Measurements from ENCODE around the gene UXS1. TPM values are rescaled to one million over a fixed set of nuclear protein-coding genes. Genes with fewer than 3 reads are reported as not detected.
"Not testable (repeated sequence)": the region's sequence is repeated elsewhere in the genome, so short reads cannot be mapped to it uniquely, and the experiment has no call there.

UXS1 gene
- total RNA-seq, 3 donors from 2014 or later = 17.9 to 38.1 (median 30.5) TPM

DNA sequence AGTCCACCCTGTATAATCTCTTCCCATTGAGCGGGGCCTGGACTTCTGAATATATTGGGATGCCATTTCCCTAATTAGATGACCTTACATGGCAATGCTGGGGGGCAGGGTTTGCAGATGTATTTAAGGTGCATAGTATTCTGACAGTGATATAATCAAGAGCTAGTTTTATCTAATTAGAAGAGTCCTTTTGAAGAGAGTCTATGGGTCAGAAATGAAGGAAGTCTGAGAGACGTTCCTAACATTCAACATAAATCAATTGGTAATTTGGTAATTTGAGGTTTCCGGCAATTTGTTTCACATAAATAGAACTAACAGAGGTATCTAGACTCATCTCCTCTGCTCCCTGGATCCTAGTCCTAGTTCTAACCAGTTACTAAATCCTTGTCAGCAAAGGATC, 25.7 kb upstream of the UXS1 start:
- no peaks in the 10 kb centered on the region for H3K4me1 ChIP-seq
- H3K27me3 ChIP-seq = no peaks in the 10 kb centered on the region
- TF ChIP-seq POLR2A (IDR thresholded peaks at IDR 0.05) (no peak), POLR2AphosphoS5 (IDR thresholded peaks at IDR 0.05) (no peak)
- TF ChIP-seq, protein P1, sequence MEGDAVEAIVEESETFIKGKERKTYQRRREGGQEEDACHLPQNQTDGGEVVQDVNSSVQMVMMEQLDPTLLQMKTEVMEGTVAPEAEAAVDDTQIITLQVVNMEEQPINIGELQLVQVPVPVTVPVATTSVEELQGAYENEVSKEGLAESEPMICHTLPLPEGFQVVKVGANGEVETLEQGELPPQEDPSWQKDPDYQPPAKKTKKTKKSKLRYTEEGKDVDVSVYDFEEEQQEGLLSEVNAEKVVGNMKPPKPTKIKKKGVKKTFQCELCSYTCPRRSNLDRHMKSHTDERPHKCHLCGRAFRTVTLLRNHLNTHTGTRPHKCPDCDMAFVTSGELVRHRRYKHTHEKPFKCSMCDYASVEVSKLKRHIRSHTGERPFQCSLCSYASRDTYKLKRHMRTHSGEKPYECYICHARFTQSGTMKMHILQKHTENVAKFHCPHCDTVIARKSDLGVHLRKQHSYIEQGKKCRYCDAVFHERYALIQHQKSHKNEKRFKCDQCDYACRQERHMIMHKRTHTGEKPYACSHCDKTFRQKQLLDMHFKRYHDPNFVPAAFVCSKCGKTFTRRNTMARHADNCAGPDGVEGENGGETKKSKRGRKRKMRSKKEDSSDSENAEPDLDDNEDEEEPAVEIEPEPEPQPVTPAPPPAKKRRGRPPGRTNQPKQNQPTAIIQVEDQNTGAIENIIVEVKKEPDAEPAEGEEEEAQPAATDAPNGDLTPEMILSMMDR (IDR thresholded peaks at IDR 0.05) = no peak
- intact Hi-C loops (cut with DNase I; ENCODE audit: low total_unique reads) = no loop called here
- H3K36me3 ChIP-seq = no peaks in the 10 kb centered on the region
- no peak overlapping the region for H3K4me3 ChIP-seq
- no peak overlapping the region for H3K27ac ChIP-seq
- no peak for DNase-seq (ENCODE audit: low spot score in 2 of 2)
- peaks cover 0 to 3% of the 10 kb centered on the region in 2 donors for H3K9me3 ChIP-seq

DNA sequence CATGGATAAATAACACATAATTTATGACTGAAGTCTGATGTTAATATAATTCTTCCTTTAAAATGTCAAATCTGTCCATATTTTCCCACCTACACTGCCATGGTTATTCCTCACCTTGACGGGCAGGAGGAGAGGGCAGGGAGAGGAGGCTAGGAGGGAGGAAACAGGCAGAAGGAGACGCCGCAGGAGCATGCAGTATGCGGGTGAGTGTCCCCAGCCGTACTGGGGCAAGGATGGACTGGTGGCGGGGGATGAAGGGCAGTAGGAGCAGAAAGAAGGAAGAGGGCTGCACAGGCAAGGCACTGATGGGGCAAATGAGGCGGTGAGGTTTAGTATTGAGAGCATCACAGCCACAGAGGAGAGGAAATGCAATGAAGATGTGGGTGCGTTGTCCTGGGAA, 25.1 kb upstream of the UXS1 start:
- H3K27ac ChIP-seq; H3K9me3 ChIP-seq; H3K36me3 ChIP-seq; DNase-seq (ENCODE audit: low spot score in 2 of 2); intact Hi-C loops (cut with DNase I; ENCODE audit: low total_unique reads); H3K4me3 ChIP-seq; H3K27me3 ChIP-seq; H3K4me1 ChIP-seq: not testable (repeated sequence)

DNA sequence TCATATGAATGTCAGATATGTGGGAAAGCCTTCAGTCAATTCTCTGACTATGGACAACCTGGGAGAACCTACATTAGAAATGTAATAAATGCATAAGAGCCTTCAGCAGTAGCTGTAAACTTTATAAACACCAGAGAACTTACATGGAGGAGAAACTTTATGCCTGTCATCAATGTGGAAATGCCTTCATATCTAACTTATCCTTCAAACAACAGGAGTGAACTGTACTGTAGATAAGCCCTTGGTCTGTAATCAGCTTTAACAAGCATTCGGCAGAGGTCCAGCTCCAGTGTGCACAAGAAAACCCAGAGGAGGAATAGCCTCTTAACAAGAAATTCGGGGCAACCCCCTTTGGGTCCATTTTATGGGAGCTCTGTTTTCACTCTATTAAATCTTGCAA, 14.8 kb upstream of the UXS1 start:
- Histone ChIP-seq H3K4me3 (no peak overlapping the region), H3K27me3 (no peaks in the 10 kb centered on the region), H3K36me3 (no peaks in the 10 kb centered on the region), H3K27ac (no peak overlapping the region), H3K4me1 (no peaks in the 10 kb centered on the region), H3K9me3 (no peaks in the 10 kb centered on the region)
- DNase-seq (ENCODE audit: low spot score in 2 of 2) = no peak
- intact Hi-C loops (cut with DNase I; ENCODE audit: low total_unique reads) = no loop called here
- TF ChIP-seq, protein P1 (IDR thresholded peaks at IDR 0.05) = no peak
- TF ChIP-seq POLR2A (IDR thresholded peaks at IDR 0.05) = no peak
- no peak for TF ChIP-seq POLR2AphosphoS5 (IDR thresholded peaks at IDR 0.05)

DNA sequence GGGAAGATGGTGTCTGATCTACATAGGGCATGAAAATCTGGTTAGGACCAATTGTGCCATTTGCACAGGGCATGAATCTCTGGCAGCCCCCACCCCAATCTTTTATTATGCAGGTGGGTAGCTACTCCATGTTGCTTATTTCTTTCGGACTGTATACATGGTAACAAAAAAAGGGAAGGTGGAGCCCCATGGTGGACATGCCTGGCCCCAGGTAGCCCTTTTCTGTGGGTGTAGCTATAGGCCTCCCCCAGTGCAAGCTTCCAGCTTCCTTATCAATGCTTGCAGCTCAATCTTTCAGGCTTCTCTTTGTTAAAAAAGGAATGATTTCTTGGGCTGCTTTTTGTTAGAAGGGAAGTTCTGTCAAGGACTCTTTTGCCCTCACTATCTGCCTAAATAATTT, 14.3 kb upstream of the UXS1 start:
- Histone ChIP-seq H3K4me3 (no peak overlapping the region), H3K4me1 (no peaks in the 10 kb centered on the region), H3K27ac (no peak overlapping the region), H3K36me3 (no peaks in the 10 kb centered on the region), H3K27me3 (no peaks in the 10 kb centered on the region), H3K9me3 (no peaks in the 10 kb centered on the region)
- TF ChIP-seq, protein P1 (IDR thresholded peaks at IDR 0.05) = no peak
- TF ChIP-seq POLR2A (IDR thresholded peaks at IDR 0.05) (no peak), POLR2AphosphoS5 (IDR thresholded peaks at IDR 0.05) (no peak)
- no peak for DNase-seq (ENCODE audit: low spot score in 2 of 2)
- intact Hi-C loops (cut with DNase I; ENCODE audit: low total_unique reads) = no loop called here

DNA sequence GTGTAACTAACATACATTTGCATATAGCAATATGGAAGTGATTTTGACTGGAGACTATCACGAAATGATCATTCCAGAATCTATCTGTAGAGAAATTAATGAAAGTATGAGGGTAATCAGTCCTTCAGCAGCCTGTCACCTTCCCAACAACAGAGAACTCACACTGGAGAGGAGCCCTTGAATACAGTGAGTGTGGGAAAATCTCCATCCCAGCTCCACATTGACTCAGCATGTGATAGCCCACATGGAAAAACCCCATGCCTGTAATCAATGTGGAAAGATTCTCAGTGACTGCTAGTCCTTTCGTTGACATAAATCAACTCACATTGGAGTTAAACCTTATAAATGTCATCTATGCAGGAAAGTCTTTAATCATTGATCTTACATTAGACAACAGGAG, 13.1 kb upstream of the UXS1 start:
- intact Hi-C loops (cut with DNase I; ENCODE audit: low total_unique reads) = no loop called here
- TF ChIP-seq, protein P1 (IDR thresholded peaks at IDR 0.05) = no peak
- TF ChIP-seq POLR2A (IDR thresholded peaks at IDR 0.05) (no peak), POLR2AphosphoS5 (IDR thresholded peaks at IDR 0.05) (no peak)
- DNase-seq (ENCODE audit: low spot score in 2 of 2) = no peak
- Histone ChIP-seq H3K27ac (no peak overlapping the region), H3K9me3 (no peaks in the 10 kb centered on the region), H3K27me3 (no peaks in the 10 kb centered on the region), H3K4me1 (no peaks in the 10 kb centered on the region), H3K4me3 (no peak overlapping the region), H3K36me3 (no peaks in the 10 kb centered on the region)

DNA sequence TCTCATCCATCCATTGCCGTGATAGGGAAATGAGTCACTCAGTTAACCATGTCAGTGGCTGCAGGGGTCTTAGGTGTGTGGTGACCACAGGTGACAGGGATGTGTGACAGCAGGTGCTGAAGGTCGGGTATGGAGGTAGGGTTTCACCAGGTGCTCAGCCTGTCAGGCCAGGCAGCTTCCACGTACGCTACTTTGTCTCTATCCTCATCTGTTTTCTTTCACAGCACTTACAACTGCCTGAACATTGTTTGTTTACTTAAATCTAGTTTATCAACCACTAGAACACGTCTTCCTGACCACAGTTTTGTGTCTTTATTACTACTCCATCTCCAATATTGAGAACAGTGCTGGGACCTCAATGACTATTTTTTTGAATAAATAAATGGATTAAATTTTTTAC, 11.4 kb upstream of the UXS1 start:
- Histone ChIP-seq H3K27ac (no peak overlapping the region), H3K36me3 (no peaks in the 10 kb centered on the region), H3K4me1 (no peaks in the 10 kb centered on the region), H3K27me3 (no peaks in the 10 kb centered on the region), H3K9me3 (no peaks in the 10 kb centered on the region), H3K4me3 (no peak overlapping the region)
- intact Hi-C loops (cut with DNase I; ENCODE audit: low total_unique reads) = no loop called here
- TF ChIP-seq POLR2AphosphoS5 (IDR thresholded peaks at IDR 0.05) (no peak), POLR2A (IDR thresholded peaks at IDR 0.05) (no peak)
- TF ChIP-seq, protein P1 (IDR thresholded peaks at IDR 0.05) = no peak
- no peak for DNase-seq (ENCODE audit: low spot score in 2 of 2)

DNA sequence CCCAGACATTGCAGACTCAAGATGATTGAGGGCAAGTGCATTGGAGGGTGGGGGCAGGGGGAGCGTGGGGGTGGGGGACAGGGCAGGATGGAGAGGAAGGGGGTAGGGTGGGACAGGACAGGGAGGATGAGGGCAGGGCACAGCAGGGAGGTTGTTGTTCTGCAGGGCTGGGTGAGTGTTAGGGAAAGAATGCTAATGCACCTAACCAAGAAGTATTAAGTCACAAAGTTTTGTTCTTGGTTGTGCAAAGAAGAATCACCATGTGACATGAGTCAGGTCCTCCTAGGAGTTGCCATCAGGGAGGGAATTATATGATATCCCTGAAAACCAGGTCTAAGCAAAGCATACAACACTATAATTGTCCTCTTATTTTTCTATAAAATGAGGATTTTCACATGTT, 10.4 kb upstream of the UXS1 start:
- H3K9me3 ChIP-seq; H3K27ac ChIP-seq; H3K4me3 ChIP-seq; DNase-seq (ENCODE audit: low spot score in 2 of 2); H3K4me1 ChIP-seq; intact Hi-C loops (cut with DNase I; ENCODE audit: low total_unique reads); H3K27me3 ChIP-seq; H3K36me3 ChIP-seq: not testable (repeated sequence)
